H7 (cell line): ENCODE data around the gene MEGF10. TPM values are rescaled to one million over a fixed set of nuclear protein-coding genes. Genes with fewer than 3 reads are reported as not detected.
A peak's percentile ranks its signal among the peaks of the same experiment; 100 is the strongest.
"Not testable (repeated sequence)": the region's sequence is repeated elsewhere in the genome, so short reads cannot be mapped to it uniquely, and the experiment has no call there.

Experiments
- DNase-seq: peaks from one replicate; pipeline ENCODE4 v3.0.0; 2012
- H3K27me3 ChIP-seq: 2 replicates; pipeline ENCODE4 v1.6.0; 2011; ENCODE audit warnings: mild to moderate bottlenecking, low read length; ENCODE audit not compliant: control insufficient read depth, insufficient read depth
- H3K36me3 ChIP-seq: replicated peaks from 2 replicates; pipeline ENCODE4 v1.5.1; 2011; ENCODE audit warnings: low read length; ENCODE audit not compliant: control insufficient read depth, insufficient read depth
- H3K4me3 ChIP-seq: 2 replicates; pipeline ENCODE4 v1.5.1; 2011; ENCODE audit warnings: low read depth, mild to moderate bottlenecking, control low read depth, low read length, moderate library complexity; ENCODE audit not compliant: insufficient read depth
- total RNA-seq: library from RNA; depleted of rRNA; stranded (reverse); fragments of >200 nt; shearing (Covaris generic); gene quantifications from 2 replicates; pipeline ENCODE4 v1.2.3, GENCODE V29; 2014

MEGF10 gene
- total RNA-seq, 1 experiment from 2014 or later, result 18.6 TPM

DNA sequence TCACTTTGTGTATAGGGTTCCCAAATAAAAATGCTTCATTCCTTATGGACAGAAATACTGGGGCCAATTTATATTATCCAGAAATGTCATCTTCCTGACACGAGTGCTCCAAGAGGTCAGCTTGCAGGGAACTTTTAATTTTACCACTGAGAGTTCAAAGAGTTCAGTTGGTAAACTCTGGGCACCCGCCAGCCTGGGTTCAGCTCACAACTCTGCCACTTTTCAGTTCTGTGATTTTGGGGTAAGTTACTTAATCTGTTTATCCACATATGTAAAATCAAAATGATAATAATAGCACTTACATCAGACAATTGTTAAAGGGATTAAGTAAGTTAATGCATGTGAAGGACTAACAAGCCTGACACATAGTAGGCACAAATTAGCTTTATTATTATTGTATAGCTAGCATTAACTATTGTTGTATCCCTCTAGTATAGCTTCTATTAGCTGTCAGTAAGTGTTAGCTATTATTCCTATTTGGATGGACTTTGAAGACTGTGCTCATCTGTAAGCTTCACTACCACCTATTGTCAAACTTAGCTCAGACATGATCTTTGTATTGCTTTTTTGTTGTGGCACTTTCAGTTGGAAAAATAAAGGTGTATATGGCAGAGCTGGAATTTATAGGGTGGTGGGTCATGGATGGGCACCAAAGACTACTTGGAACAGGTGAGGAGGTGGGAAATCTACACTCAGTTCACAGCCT, 1.6 kb downstream of the MEGF10 start:
- no peak overlapping the region for H3K4me3 ChIP-seq
- H3K27me3 ChIP-seq, result no peaks in the 10 kb centered on the region
- H3K36me3 ChIP-seq, result no peaks in the 10 kb centered on the region
- DNase-seq, result no peak

DNA sequence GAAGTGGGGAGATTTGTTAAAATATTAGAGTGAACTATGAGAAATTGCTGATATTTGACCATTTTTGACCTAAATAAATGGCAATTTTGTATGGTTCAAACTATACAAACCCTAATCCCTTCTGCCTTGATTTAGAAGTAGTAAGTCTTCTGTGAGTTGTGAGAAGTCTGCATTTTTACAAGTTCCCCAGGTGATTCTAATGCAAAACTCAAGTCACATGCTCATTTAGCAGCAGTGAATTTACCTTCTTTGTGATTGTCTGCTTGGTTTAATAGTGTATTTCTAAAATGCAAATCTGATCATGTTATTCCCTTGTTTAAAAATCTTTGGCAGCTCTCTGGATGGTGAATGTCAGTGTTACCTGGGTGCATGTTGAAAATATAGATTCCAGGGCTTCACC, 2.8 kb downstream of the MEGF10 start:
- H3K36me3 ChIP-seq, result no peaks in the 10 kb centered on the region
- no peak overlapping the region for H3K4me3 ChIP-seq
- DNase-seq, result no peak
- no peaks in the 10 kb centered on the region for H3K27me3 ChIP-seq

DNA sequence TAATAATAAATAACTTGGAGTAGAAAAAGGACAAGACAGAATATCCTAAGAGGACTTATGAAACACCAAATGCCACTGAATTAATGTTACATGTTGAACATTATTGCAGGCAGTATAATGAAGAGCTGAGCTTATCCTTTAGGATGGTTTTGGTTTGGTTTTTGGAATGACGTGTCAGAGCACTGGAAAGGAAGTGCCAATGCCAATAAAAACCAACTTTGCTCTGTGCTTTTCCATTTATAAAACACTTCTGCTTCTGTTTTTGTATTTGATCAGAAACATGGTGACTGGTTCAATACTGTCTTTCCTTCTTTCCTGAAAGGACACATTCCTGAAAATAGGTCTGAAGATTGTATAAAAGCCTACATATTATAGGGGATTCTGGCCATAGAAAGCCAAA, 4.2 kb downstream of the MEGF10 start:
- DNase-seq, result no peak
- Histone ChIP-seq H3K36me3 (no peaks in the 10 kb centered on the region), H3K4me3 (no peak overlapping the region), H3K27me3 (no peaks in the 10 kb centered on the region)

DNA sequence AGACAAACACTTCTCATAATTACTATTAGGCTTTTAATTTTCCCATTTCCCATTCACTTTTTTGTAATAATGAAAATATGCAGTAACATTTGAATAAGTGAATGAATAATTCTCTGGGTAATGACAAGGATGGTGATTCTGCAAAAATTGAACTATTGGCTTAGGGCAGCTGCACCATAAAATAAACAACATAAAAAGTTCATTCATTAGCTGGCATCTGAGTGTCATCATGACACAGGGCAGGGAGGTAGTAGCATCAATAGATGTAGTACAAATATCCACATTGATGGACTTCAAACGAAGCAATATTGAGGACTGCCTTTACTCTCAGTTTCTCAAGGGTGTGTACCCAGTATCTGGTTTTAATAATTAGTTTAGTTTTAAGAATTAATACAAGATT, 4.9 kb downstream of the MEGF10 start:
- no peak overlapping the region for H3K4me3 ChIP-seq
- no peak for DNase-seq
- H3K27me3 ChIP-seq, result no peaks in the 10 kb centered on the region
- H3K36me3 ChIP-seq, result no peaks in the 10 kb centered on the region

DNA sequence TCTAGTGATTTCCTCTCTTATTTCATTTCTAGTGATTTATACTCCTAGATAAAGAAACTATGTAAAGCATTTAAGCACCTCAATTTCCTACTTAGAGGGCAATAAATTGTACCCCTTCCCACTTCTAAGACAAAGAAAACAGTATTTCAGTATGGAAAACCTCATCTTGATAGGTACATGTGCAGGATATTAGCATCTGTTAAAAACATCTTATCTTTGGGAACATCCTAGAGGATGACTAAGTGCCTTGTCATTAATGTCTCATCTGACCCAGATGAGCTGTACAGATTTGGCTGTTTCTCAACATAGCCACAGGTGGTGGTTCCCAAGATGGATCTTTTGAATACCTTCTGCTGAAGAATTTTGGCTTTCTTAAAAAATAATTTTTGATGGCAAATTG, 5.7 kb downstream of the MEGF10 start:
- H3K36me3 ChIP-seq, result no peaks in the 10 kb centered on the region

DNA sequence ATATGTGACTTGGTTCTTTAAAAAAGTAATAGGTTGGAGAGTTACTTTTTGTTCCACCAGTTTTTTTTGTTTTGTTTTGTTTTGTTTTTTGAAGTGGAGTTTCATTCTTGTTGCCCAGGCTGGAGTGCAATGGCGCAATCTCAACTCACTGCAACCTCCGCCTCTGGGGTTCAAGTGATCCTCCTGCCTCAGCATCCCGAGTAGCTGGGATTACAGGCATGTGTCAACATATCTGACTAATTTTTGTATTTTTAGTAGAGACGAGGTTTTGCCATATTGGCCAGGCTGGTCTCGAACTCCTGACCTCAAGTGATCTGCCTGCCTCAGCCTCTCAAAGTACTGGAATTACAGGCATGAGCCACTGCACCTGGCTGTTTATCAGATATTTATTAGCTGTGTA, 6.3 kb downstream of the MEGF10 start:
- H3K4me3 ChIP-seq, H3K36me3 ChIP-seq, DNase-seq, H3K27me3 ChIP-seq: not testable (repeated sequence)

More for the DNA sequence above, 5.7 kb downstream of the MEGF10 start:
- no peak overlapping the region for H3K4me3 ChIP-seq
- DNase-seq, result no peak
- H3K27me3 ChIP-seq, result no peaks in the 10 kb centered on the region

DNA sequence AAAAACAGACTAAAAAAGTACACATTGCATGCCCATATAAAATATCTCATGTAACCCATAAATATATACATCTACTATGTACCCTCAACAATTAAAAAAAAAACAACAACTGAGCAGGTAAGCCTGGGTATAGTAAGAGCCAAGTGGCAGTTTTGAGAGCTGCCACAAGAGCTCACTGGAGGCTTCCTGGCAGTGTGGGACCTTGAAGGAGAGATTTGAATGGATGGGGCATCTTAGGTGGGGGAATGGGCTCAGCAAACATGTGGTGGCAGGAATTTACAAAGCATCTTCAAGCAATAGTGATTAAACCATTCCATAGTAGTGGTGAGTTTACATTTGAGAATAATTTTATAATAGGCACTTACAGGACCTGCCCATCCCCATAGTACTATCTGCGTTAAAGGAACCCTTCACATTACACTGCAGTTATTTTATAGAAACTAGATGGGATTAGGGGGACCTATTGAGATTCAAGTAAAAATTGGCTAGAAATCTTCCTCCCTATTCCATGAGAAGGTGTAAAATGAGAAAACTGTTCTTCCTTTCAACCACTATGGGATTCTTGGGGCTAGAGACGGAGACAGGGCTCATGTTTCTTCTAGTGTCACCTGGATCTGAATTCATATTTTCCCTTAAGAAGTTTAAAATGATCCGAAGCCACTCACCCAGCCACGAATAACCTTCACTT, 6.9 kb downstream of the MEGF10 start:
- Histone ChIP-seq H3K27me3 (no peaks in the 10 kb centered on the region), H3K36me3 (no peaks in the 10 kb centered on the region), H3K4me3 (no peak overlapping the region)
- peak; percentile 11 for DNase-seq

DNA sequence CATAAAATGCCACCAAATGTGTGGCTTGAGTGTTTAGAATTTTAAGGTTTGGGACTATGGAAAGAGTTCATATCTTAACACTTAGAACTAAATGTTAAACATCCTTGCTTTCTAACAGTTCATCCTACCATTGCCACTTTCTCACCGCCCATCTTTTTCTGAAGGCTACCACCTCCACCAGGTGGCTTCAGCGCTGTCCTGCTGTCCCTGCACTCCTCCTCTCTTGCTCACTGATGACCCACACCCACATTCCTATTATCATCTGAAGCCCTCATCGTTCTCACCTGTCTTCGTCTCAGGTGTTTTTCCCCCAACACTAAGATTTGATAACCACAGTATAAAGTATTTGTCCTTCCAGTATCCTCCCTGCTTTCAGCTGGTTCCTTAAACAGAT, 7.4 kb downstream of the MEGF10 start:
- Histone ChIP-seq H3K36me3 (no peaks in the 10 kb centered on the region), H3K4me3 (no peak overlapping the region), H3K27me3 (no peaks in the 10 kb centered on the region)
- no peak for DNase-seq

DNA sequence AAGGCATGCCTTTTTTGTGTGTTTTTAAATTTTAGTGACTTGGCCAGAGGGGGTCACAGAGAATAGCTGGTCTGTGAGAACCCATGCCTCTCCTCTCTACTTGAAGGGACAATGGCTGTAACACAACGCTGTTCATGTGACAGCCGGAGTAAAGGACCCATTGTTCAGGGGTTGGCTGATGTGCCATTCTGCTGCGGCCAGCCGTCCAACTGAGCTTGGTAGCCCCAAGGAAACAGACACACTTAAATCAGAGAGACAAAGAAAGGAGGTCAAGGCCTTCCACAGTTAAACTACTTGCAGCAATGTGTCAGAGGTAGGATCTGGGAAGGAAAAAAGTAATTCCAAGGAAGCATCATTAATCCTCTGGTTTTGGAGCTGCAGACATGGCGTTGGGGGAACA, 8.1 kb downstream of the MEGF10 start:
- no peaks in the 10 kb centered on the region for H3K36me3 ChIP-seq
- DNase-seq, result no peak

DNA sequence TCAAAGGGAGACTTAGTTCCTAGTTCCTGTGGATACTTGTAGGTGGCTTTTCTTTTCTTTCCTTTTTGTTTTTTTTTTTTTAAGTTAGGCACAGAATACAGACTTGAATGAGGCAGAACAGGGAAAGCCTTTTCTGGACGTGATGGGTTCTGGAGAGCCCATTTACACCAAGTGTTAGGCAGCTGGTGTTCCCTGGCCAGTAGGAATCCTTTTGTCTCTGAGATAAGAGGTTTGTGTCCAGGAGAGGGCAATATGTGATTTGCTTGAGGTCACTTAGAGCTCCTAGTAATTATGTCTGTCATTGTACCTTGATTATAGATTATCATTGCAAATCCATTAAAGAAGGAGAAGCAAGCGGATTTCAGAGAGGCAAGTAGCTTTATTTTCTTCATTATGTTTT, 9.1 kb downstream of the MEGF10 start:
- H3K36me3 ChIP-seq, result no peaks in the 10 kb centered on the region
- DNase-seq, result no peak
- H3K27me3 ChIP-seq, result no peaks in the 10 kb centered on the region
- H3K4me3 ChIP-seq, result no peak overlapping the region

More for the DNA sequence above, 8.1 kb downstream of the MEGF10 start:
- Histone ChIP-seq H3K4me3 (no peak overlapping the region), H3K27me3 (no peaks in the 10 kb centered on the region)

DNA sequence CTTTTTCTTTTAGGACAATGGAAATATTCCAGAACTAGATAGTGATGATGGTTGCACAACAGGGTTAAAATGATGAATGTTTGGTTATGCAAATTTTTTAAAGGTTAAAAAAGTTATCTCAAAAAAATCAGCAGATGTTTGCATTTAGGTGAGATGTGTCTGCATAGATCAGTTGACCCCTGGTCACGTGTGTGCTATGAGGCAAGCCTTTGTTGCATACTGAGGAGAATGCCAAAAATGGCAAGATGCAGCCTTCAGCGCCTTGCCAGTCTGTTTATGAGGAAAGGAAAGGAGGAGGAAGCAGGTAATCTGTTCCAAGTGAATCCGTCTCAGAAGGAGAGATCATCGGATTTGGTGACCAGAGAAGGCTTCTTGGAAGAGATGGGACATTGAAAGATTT, 11.9 kb downstream of the MEGF10 start:
- H3K4me3 ChIP-seq, result no peak overlapping the region
- no peak for DNase-seq
- no peaks in the 10 kb centered on the region for H3K27me3 ChIP-seq
- H3K36me3 ChIP-seq, result no peaks in the 10 kb centered on the region

DNA sequence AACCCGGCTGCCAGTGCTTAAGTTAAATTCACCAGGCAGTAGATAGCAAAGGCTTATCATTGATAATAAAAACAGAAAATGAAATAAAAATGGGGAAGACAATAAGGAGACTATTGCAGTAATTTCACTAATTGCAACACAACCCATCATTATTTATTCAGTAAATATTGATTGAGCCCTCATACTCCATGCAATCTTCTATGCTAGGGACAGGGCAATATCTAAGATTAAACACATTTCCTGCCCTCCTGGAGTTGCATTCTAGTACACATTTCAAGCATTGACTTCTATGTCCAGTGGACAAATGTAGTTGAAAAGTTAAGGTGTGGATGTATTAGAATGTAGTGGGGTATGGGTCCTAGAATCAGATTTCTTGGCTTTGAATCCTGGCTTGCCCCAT, 12.8 kb downstream of the MEGF10 start:
- no peaks in the 10 kb centered on the region for H3K36me3 ChIP-seq
- no peak overlapping the region for H3K4me3 ChIP-seq
- no peak for DNase-seq
- H3K27me3 ChIP-seq, result no peaks in the 10 kb centered on the region

DNA sequence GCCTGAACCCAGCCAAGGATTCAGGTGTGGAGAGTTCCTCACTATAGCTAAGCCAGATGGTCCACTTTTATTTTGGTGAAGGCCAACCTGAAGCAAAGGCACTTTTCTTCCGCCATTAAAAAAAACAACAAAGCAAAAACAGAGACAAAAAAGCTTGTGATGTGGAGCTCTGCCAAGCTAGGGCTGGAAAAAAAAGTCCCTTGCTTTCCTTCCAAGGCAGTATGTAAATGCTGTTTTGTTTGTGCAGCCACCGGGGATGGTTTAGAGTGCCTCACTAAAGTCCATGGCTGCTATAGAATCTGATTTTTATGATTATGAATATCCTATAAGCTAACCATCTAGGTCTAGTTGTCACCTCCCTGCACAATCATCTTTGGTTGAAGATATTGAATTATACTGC, 14.9 kb downstream of the MEGF10 start:
- Histone ChIP-seq H3K27me3 (no peaks in the 10 kb centered on the region), H3K36me3 (no peaks in the 10 kb centered on the region), H3K4me3 (no peak overlapping the region)
- no peak for DNase-seq

DNA sequence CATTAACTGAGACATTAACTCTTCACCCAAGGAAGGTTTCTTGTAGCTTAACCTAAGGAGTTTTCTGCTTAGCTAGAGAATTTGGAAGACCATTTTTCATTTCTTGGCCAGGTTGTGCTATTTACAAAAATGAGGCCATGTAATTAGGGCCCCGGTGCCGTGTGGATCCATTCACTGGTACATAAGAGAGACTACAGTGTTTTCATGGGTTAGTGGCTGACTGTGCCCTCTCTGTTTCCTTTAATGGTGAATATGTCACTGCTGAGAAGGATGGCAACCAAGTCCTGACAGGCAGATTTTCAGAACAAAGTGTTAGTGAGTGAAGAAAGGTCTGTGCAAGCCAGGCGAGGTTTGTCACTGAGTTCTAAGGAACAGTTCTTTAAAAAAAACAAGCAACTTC, 15.4 kb downstream of the MEGF10 start:
- H3K4me3 ChIP-seq, result no peak overlapping the region
- H3K36me3 ChIP-seq, result no peaks in the 10 kb centered on the region
- H3K27me3 ChIP-seq, result no peaks in the 10 kb centered on the region
- no peak for DNase-seq

DNA sequence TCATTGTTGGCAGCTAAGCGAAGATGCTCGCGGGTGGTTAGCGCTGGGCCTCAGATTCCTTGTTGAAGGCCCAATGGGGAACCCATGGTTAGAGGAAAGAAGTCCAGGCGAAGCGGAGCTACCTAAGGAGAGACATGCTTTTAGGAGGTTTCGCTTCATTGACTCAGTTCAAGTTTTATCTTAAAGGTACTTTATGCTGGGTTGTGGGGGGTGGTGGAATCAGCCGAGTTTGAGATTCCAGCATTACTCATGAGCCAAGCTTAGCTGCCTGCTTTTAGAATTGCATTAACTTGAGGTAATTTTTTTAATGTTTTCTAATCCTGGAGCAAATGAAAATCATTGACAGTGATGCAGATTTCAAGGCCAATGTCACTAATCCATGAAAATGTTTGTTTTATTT, 16.1 kb downstream of the MEGF10 start:
- no peaks in the 10 kb centered on the region for H3K36me3 ChIP-seq
- DNase-seq, result no peak
- H3K27me3 ChIP-seq, result no peaks in the 10 kb centered on the region
- H3K4me3 ChIP-seq, result no peak overlapping the region
